Measurements from ENCODE around the gene UGGT1. TPM values are rescaled to one million over a fixed set of nuclear protein-coding genes. Genes with fewer than 3 reads are reported as not detected.

The UGGT1 gene
- total and polyA plus RNA-seq, 8 donors = 33.1 to 72.0 (median 36.3) TPM

- H3K27ac ChIP-seq = no peak overlapping the region
These were observed 88.4 kb downstream of the UGGT1 start for GRCh38 chr2:128179461-128179755.

GRCh38 chr2:128180031-128180430, 89.0 kb downstream of the UGGT1 start:
- Histone ChIP-seq H3K9me3 (no peaks in the 10 kb centered on the region), H3K4me3 (no peak overlapping the region), H3K27ac (no peak overlapping the region), H3K4me1 (peaks cover 0 to 11% of the 10 kb centered on the region in 2 donors), H3K27me3 (no peaks in the 10 kb centered on the region), H3K36me3 (peaks cover 3 to 100% of the 10 kb centered on the region in 2 donors)
- intact Hi-C loops (cut with DNase I) = no loop called here
- TF ChIP-seq CTCF (IDR thresholded peaks at IDR 0.05) = no peak
- DNase-seq = no peak
- no peak for ATAC-seq

More at GRCh38 chr2:128179461-128179755, 88.4 kb downstream of the UGGT1 start:
- intact Hi-C loops (cut with DNase I) = loop anchor here in 1 of 2 donors (10.0 kb wide), 1 partner anchor 55 kb away; no protein-coding TSS in a partner anchor
- Histone ChIP-seq H3K9me3 (no peaks in the 10 kb centered on the region), H3K36me3 (peaks cover 3 to 100% of the 10 kb centered on the region in 2 donors), H3K27me3 (no peaks in the 10 kb centered on the region), H3K4me1 (peaks cover 0 to 11% of the 10 kb centered on the region in 2 donors), H3K4me3 (no peak overlapping the region)
- DNase-seq (no peak), ATAC-seq (no peak)
- TF ChIP-seq CTCF (IDR thresholded peaks at IDR 0.05) = no peak

- H3K36me3 ChIP-seq = peaks cover 0 to 100% of the 10 kb centered on the region in 2 donors
- ATAC-seq = no peak
- H3K27me3 ChIP-seq = no peaks in the 10 kb centered on the region
- no peak for DNase-seq
- no peak for TF ChIP-seq CTCF (IDR thresholded peaks at IDR 0.05)
- intact Hi-C loops (cut with DNase I) = no loop called here
- no peaks in the 10 kb centered on the region for H3K9me3 ChIP-seq
- no peak overlapping the region for H3K27ac ChIP-seq
- no peak overlapping the region for H3K4me3 ChIP-seq
- H3K4me1 ChIP-seq = no peaks in the 10 kb centered on the region
These were observed 94.6 kb downstream of the UGGT1 start for GRCh38 chr2:128185576-128185975.

- TF ChIP-seq CTCF (IDR thresholded peaks at IDR 0.05) = no peak
- Histone ChIP-seq H3K27me3 (no peaks in the 10 kb centered on the region), H3K36me3 (peaks cover 0 to 97% of the 10 kb centered on the region in 2 donors), H3K4me1 (no peaks in the 10 kb centered on the region), H3K9me3 (no peaks in the 10 kb centered on the region), H3K4me3 (no peak overlapping the region), H3K27ac (no peak overlapping the region)
- ATAC-seq (peak; percentile 22), DNase-seq (no peak)
- intact Hi-C loops (cut with DNase I) = no loop called here
These were observed 96.1 kb downstream of the UGGT1 start for GRCh38 chr2:128187032-128187654.

GRCh38 chr2:128195435-128195984, 104.5 kb downstream of the UGGT1 start:
- Histone ChIP-seq H3K27ac (no peak overlapping the region), H3K4me3 (no peak overlapping the region), H3K27me3 (no peaks in the 10 kb centered on the region), H3K36me3 (peaks cover 0 to 17% of the 10 kb centered on the region in 2 donors), H3K9me3 (no peaks in the 10 kb centered on the region), H3K4me1 (peaks cover 0 to 11% of the 10 kb centered on the region in 2 donors)
- no peak for TF ChIP-seq CTCF (IDR thresholded peaks at IDR 0.05)
- DNase-seq (no peak), ATAC-seq (no peak)
- intact Hi-C loops (cut with DNase I) = no loop called here
